Esophagus muscularis mucosa (tissue), 4 donors: ENCODE measurements around the gene CAMKMT. TPM values are rescaled to one million over a fixed set of nuclear protein-coding genes. Genes with fewer than 3 reads are reported as not detected.

Experiments
- DNase-seq: peaks from one replicate; pipeline ENCODE4 v3.0.0-alpha.2; 2017; ENCODE audit errors: extremely low spot score
- H3K27ac ChIP-seq, 4 donors: fragments of 200-600 bp; sonication (generic); replicated peaks in 1 of 4; 1 replicate in 3 of 4; 2 replicates in 1 of 4; pipeline ENCODE4 v1.5.1; 2016 to 2019; ENCODE audit warnings: mild to moderate bottlenecking in 1 of 4
- H3K27me3 ChIP-seq, 4 donors: fragments of 200-600 bp; sonication (generic); one replicate each; pipeline versions ENCODE4 v1.5.1 to v1.6.0; 2016 to 2019
- H3K36me3 ChIP-seq, 4 donors: fragments of 200-600 bp; sonication (generic); one replicate each; pipeline ENCODE4 v1.5.1; 2016 to 2019
- H3K4me1 ChIP-seq, 4 donors: fragments of 200-600 bp; sonication (generic); one replicate each; pipeline ENCODE4 v1.5.1; 2016 to 2019
- H3K4me3 ChIP-seq, 4 donors: fragments of 200-600 bp; sonication (generic); 1 replicate in 2 of 4; 2 replicates in 2 of 4; pipeline ENCODE4 v1.5.1; 2016 to 2019; ENCODE audit warnings: mild to moderate bottlenecking in 4 of 4, moderate library complexity in 1 of 4
- H3K9me3 ChIP-seq, 4 donors: fragments of 200-600 bp; sonication (generic); 1 replicate in 3 of 4; 2 replicates in 1 of 4; pipeline ENCODE4 v1.5.1; 2016 to 2019
- CTCF ChIP-seq, 3 experiments: fragments of 200-600 bp in 2 of 3; fragments of 450-650 bp in 1 of 3; sonication (generic) in 2 of 3; IDR thresholded peaks; one replicate each; pipeline ENCODE4 v1.5.1; 2017 to 2019; ENCODE audit warnings: antibody characterized with exemption in 3 of 3, mild to moderate bottlenecking in 2 of 3, moderate library complexity in 1 of 3
- EP300 ChIP-seq: sonication (generic); formaldehyde crosslinking; IDR thresholded peaks from one replicate; pipeline ENCODE4 v1.6.1; 2017; ENCODE audit warnings: antibody characterized with exemption
- POLR2A ChIP-seq: fragments of 450-650 bp; IDR thresholded peaks from one replicate; pipeline ENCODE4 v1.6.1; 2017; ENCODE audit warnings: antibody characterized with exemption, moderate library complexity, mild to moderate bottlenecking, low read depth
- POLR2AphosphoS5 ChIP-seq, 2 donors: sonication (generic); formaldehyde crosslinking; IDR thresholded peaks; one replicate each; pipeline ENCODE4 v1.6.1; 2017; ENCODE audit warnings: antibody characterized with exemption in 2 of 2
- WGBS: methylation state at CpG from one replicate; pipeline ENCODE4 v1.1.5; 2018; 5-methylcytosine and 5-hydroxymethylcytosine counted together
- intact Hi-C: fragments of 100-400 bp; cut with DNase I; formaldehyde crosslinking; loops from one replicate; pipeline ENCODE4 v1.15.1; 2023
- total RNA-seq, 4 donors: library from RNA; depleted of rRNA; stranded (reverse); fragments of >200 nt; gene quantifications; one replicate each; pipeline versions ENCODE4 v1.1.0 to v1.2.1, GENCODE V29; 2016

CAMKMT gene
- total RNA-seq, 4 donors from 2014 or later, result 5.8 to 8.3 (median 6.9) TPM

- TF ChIP-seq CTCF (IDR thresholded peaks at IDR 0.05), result no peak
- no peaks in the 10 kb centered on the region for H3K9me3 ChIP-seq
- H3K27me3 ChIP-seq, result peaks cover 0 to 99% (median 59%) of the 10 kb centered on the region in 4 donors
- H3K4me3 ChIP-seq, result peak overlapping the region; percentile 3 to 36 (median 21)
- no peaks in the 10 kb centered on the region for H3K36me3 ChIP-seq
- H3K4me1 ChIP-seq, result peaks cover 15 to 24% (median 22%) of the 10 kb centered on the region in 4 donors
- no peak overlapping the region for H3K27ac ChIP-seq
- WGBS, result 17% methylated on average over 20 of the region's 27 CpGs
- intact Hi-C loops, result no loop called here
- no peak for DNase-seq
These were observed 441.2 kb downstream of the CAMKMT start for GRCh38 chr2:44802777-44803424.

GRCh38 chr2:44804406-44805265 lies 442.9 kb downstream of the CAMKMT start:
- peaks cover 0 to 92% (median 60%) of the 10 kb centered on the region in 4 donors for H3K27me3 ChIP-seq
- 45% methylated on average over 12 of the region's 12 CpGs for WGBS
- H3K4me1 ChIP-seq, result peaks cover 15 to 24% (median 22%) of the 10 kb centered on the region in 4 donors
- TF ChIP-seq POLR2A, result no peak
- TF ChIP-seq CTCF (IDR thresholded peaks at IDR 0.05), result no peak
- TF ChIP-seq EP300, result no peak
- TF ChIP-seq POLR2AphosphoS5 (IDR thresholded peaks at IDR 0.05), result no peak
- H3K36me3 ChIP-seq, result no peaks in the 10 kb centered on the region
- DNase-seq, result no peak
- H3K9me3 ChIP-seq, result no peaks in the 10 kb centered on the region
- H3K4me3 ChIP-seq, result no peak overlapping the region
- H3K27ac ChIP-seq, result no peak overlapping the region
- intact Hi-C loops, result no loop called here

GRCh38 chr2:44805401-44806235 lies 443.9 kb downstream of the CAMKMT start:
- Histone ChIP-seq H3K4me3 (no peak overlapping the region), H3K27ac (no peak overlapping the region), H3K9me3 (no peaks in the 10 kb centered on the region), H3K36me3 (no peaks in the 10 kb centered on the region), H3K27me3 (peaks cover 0 to 89% (median 52%) of the 10 kb centered on the region in 4 donors), H3K4me1 (peaks cover 15 to 24% (median 22%) of the 10 kb centered on the region in 4 donors)
- TF ChIP-seq CTCF (IDR thresholded peaks at IDR 0.05) (no peak), EP300 (no peak), POLR2A (no peak), POLR2AphosphoS5 (IDR thresholded peaks at IDR 0.05) (no peak)
- intact Hi-C loops, result no loop called here
- WGBS, result 16% methylated on average over 15 of the region's 16 CpGs
- DNase-seq, result no peak

- TF ChIP-seq POLR2AphosphoS5 (IDR thresholded peaks at IDR 0.05), result no peak
- TF ChIP-seq POLR2A, result no peak
- TF ChIP-seq CTCF (IDR thresholded peaks at IDR 0.05), result no peak
- TF ChIP-seq EP300, result no peak
- no peaks in the 10 kb centered on the region for H3K36me3 ChIP-seq
- 19% methylated on average over 14 of the region's 14 CpGs for WGBS
- H3K27me3 ChIP-seq, result peaks cover 0 to 88% (median 36%) of the 10 kb centered on the region in 4 donors
- H3K4me1 ChIP-seq, result peaks cover 3 to 7% (median 6%) of the 10 kb centered on the region in 4 donors
- intact Hi-C loops, result no loop called here
- no peaks in the 10 kb centered on the region for H3K9me3 ChIP-seq
- no peak for DNase-seq
- H3K27ac ChIP-seq, result no peak overlapping the region
- H3K4me3 ChIP-seq, result no peak overlapping the region
These were observed 445.7 kb downstream of the CAMKMT start for GRCh38 chr2:44807201-44808025.
